GM13977 (cell line): ENCODE data around the gene PLEKHA6.

Experiments used
- DNase-seq: peaks from one replicate; pipeline ENCODE4 v3.0.0; 2012; ENCODE audit warnings: low spot score
- in situ Hi-C: fragments of 300-500 bp; cut with MboI; formaldehyde crosslinking; loops from one replicate; pipeline ENCODE4 v1.12.0; 2022; ENCODE audit warnings: low sequenced_read_pairs, low pct_unique_long_range_greater_than_20kb, mixed read lengths, inconsistent platforms; ENCODE audit not compliant: unreplicated experiment
- TF ChIP-seq, protein P1 (sequence below): IDR thresholded peaks from 2 replicates; pipeline ENCODE4 v1.5.1; 2012; ENCODE audit warnings: mild to moderate bottlenecking, control low read depth; ENCODE audit not compliant: insufficient read depth; ENCODE audit errors: extremely low read depth, missing control alignments

Gene PLEKHA6

DNA sequence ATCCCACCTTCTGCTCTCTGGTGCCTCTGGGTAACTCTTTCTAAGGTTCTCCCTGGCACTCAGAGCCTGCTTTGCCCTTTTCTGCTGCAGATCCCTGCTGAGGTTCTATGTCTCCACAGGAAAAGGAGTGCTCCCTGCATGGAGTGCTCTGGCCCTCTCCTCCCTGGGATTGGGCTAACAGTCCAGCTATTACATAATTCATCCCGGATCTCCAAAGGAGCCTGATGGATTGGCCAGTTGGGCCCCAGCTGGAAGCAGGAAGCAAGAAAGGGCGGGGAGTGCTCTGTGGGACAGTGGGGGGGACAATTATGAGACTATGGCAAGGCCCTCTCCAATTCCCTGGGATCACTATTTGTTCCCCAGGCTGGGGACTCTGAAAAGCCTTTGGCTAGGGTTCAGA, 94.1 kb downstream of the PLEKHA6 start:
- TF ChIP-seq, protein P1, sequence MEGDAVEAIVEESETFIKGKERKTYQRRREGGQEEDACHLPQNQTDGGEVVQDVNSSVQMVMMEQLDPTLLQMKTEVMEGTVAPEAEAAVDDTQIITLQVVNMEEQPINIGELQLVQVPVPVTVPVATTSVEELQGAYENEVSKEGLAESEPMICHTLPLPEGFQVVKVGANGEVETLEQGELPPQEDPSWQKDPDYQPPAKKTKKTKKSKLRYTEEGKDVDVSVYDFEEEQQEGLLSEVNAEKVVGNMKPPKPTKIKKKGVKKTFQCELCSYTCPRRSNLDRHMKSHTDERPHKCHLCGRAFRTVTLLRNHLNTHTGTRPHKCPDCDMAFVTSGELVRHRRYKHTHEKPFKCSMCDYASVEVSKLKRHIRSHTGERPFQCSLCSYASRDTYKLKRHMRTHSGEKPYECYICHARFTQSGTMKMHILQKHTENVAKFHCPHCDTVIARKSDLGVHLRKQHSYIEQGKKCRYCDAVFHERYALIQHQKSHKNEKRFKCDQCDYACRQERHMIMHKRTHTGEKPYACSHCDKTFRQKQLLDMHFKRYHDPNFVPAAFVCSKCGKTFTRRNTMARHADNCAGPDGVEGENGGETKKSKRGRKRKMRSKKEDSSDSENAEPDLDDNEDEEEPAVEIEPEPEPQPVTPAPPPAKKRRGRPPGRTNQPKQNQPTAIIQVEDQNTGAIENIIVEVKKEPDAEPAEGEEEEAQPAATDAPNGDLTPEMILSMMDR: no peak

DNA sequence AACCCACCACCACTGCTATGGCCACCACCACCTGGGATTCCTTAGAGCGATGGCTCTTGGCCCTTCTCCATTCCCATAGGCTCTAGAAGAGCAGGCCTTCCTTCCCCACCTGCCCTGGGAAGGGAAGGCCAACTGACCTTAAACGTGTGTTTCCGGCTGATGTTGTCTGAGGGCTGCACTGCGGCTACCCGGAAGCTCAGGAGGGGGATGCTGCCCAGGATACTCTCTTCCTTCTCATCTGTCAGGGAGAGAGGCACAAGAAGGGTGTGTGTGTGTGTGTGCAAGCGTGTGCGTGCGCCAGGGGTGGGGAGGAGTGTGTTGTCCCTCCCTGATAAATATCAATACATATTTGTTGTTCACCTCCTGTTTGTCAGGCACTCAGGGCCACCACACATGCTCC, 94.9 kb downstream of the PLEKHA6 start:
- no peak for DNase-seq
- TF ChIP-seq, protein P1: no peak
- in situ Hi-C loops: no loop called here

More for the DNA sequence above, 94.1 kb downstream of the PLEKHA6 start:
- DNase-seq: no peak
- in situ Hi-C loops: no loop called here

DNA sequence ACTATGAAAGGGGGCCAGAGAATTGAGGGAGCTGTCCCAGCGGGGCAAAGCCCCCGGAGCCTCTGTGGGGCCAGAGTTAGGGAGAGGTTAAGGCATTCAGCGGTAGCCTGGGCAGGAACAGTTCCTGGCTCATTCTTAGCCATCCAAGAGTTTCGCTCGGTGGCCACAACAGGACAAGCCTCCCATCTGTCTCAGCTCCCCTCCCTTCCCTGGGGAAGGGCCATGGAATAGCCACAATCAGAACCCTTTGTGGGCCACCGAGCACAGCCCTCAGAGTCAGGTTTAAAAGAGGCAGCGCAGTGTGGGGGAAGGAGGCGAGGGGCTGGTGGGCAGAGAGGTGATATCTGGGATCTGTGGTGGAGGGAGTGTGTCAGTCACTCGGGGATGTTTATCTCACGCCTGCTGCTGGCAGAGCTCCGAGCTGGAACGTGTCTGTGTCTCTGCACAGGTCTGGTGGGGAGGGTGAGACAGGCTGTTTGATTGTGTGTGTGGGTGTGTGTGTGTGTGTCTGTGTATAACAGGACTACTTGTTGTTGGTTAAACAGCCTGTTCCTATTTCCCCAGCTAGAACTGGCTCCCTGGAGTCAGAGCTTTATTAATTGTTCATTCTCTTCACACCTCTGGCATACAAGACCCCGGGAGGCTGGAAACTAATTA, 96.3 kb downstream of the PLEKHA6 start:
- in situ Hi-C loops: no loop called here
- TF ChIP-seq, protein P1: no peak
- no peak for DNase-seq

DNA sequence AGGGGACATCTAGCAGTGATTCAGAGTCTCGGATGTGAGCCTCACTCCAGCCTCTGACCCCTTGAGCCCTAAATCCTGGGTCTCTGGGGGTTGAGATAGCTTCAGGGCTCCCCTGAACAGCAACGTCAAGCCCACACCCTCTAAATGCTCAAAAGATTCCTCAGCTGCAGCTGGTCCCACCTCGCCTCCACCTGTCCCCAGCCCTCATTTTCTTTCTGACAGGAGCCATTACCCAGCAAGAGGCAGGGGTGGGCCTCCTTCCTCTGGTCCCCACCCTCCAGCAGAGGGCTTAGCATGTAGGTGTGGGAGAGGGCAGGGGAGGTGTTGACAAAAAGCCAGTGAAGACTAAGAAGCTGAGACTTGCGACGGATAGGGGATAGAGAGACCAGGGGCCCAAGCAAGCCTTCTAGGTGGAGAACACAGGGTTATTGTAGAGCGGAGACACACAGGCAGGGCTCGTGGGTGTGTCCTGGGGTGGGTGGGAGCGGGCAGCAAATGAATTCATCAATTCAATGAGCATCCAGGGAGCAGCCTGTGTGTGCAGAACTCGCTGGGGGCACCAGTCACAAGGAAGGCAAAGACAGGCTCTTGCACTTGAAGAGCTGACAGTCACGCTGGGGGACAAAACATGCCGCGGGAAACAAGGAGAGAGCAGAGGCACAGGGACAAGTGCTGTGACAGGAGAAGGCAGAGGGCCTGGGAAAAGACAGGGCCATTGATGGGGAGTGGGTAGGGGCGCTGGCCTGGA, 97.0 kb downstream of the PLEKHA6 start:
- in situ Hi-C loops: no loop called here
- TF ChIP-seq, protein P1: no peak

DNA sequence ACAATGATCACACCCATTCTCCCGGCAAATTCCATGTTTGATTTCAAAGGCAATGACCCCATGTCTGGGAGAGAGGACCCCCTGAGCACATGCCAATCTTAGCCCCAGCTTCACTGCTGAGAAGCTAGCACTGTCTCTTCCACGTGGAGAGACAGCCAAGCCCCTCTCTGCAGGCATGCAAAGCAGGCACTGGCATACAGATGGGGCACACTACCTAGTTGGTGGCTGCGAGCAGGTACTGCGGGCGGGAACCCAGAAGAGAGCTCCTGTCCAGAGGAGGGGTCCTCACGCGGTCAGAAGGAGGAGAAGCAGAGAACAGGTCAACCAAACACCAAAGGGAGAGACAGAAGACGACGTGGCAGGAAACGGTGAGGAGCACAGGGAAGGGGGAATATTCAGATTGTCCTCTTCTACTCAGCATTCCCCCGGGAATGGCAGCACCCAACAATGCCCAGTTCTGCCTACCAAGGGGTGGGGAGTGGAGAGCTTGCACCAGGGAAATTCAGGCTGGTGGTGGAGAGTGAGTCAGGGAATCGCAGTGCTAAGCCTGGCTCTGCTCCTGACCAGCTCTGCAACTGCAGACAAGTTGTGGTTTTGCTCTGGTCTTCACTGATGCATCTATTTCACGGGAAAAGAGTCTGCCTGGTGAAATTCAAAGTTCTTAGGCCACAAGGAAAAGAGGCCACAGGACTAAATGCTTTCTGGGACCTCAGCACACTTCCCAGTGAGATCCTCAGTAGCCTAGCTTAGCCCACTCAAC, 97.8 kb downstream of the PLEKHA6 start:
- TF ChIP-seq, protein P1: no peak
- in situ Hi-C loops: no loop called here
- no peak for DNase-seq

More for the DNA sequence above, 97.0 kb downstream of the PLEKHA6 start:
- no peak for DNase-seq

DNA sequence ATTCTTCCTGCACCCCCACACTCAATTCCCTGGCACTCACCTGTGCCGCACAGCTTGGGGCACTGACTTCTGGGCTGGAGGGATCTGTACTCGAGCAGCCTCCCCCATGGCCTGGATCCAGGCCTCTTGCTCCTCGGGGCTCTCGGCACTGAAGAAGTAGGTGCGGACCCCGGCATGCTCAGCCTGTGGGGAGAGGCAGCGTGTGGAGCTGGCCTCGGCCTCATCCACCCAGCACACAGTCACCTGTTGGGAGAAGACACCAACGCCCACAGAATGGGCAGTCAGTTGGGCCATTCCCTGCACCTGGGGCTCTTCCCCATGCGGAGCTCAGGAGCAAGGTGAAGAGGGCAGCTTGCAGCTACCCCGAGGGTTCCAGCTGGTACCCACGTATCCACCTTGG, 98.5 kb downstream of the PLEKHA6 start:
- no peak for DNase-seq
- in situ Hi-C loops: no loop called here
- TF ChIP-seq, protein P1: no peak
